Activated naive CD4-positive, alpha-beta T cell treated with anti-CD3 and anti-CD28 coated beads for 36 hours (primary cell): ENCODE data around the gene OSBPL3. TPM values are rescaled to one million over a fixed set of nuclear protein-coding genes. Genes with fewer than 3 reads are reported as not detected.

Experiments
- CTCF ChIA-PET: fragments of 350-600 bp; sonication (Branson Sonifier 250); formaldehyde crosslinking; loops from one replicate; lab custom pipeline; 2021; ENCODE audit warnings: antibody characterized with exemption; lab: Charles Lee
- DNase-seq: peaks from one replicate; pipeline ENCODE4 v3.0.0-alpha.2; 2020
- H3K27ac Mint-ChIP-seq: one replicate; pipeline ENCODE4 v1.8.0; 2021; ENCODE audit warnings: mild to moderate bottlenecking, mixed read lengths
- H3K27me3 Mint-ChIP-seq: one replicate; pipeline ENCODE4 v1.8.0; 2021; ENCODE audit warnings: low read depth, mixed read lengths
- H3K36me3 Mint-ChIP-seq: one replicate; pipeline ENCODE4 v1.8.0; 2021; ENCODE audit warnings: low read depth, mixed read lengths
- H3K4me1 Mint-ChIP-seq: one replicate; pipeline ENCODE4 v1.8.0; 2021; ENCODE audit warnings: low read depth, mixed read lengths
- H3K4me3 Mint-ChIP-seq: one replicate; pipeline ENCODE4 v1.8.0; 2021; ENCODE audit warnings: mild to moderate bottlenecking, moderate library complexity, mixed read lengths
- H3K9me3 Mint-ChIP-seq: one replicate; pipeline ENCODE4 v1.8.0; 2021; ENCODE audit warnings: mixed read lengths
- intact Hi-C: fragments of 100-400 bp; cut with micrococcal nuclease; formaldehyde crosslinking; loops from one replicate; pipeline ENCODE4 v1.15.1; 2023
- total RNA-seq, 2 experiments: library from RNA; stranded (reverse); gene quantifications; one replicate each; pipeline ENCODE4 v1.2.3, GENCODE V29; 2021

Gene OSBPL3
- total RNA-seq, 2 experiments from 2014 or later = 25.1 to 27.9 TPM

GRCh38 chr7:24965831-24966708, 13.9 kb downstream of the OSBPL3 start:
- Mint-ChIP-seq H3K4me1 (peaks cover 77% of the 10 kb centered on the region), H3K27ac (peak overlapping the region; percentile 77), H3K36me3 (no peaks in the 10 kb centered on the region), H3K27me3 (no peaks in the 10 kb centered on the region), H3K4me3 (peak overlapping the region; percentile 17), H3K9me3 (no peaks in the 10 kb centered on the region)
- intact Hi-C loops = loop anchor here (1.0 to 10.0 kb wide), 6 partner anchors 14 to 1591 kb away; partner anchors contain the start of gene PALS2
- CTCF ChIA-PET = interaction anchor here (0.6 to 2.2 kb wide), 6 partner anchors 12 to 1341 kb away, joined by 3 to 13 read pairs (median 4); no protein-coding TSS in a partner anchor
- peak; percentile 68 for DNase-seq

GRCh38 chr7:24964191-24964590, 15.8 kb downstream of the OSBPL3 start:
- H3K4me3 Mint-ChIP-seq = no peak overlapping the region

GRCh38 chr7:24963218-24963617, 16.8 kb downstream of the OSBPL3 start:
- no peaks in the 10 kb centered on the region for H3K36me3 Mint-ChIP-seq
- no peak for DNase-seq
- no peak overlapping the region for H3K4me3 Mint-ChIP-seq
- no peaks in the 10 kb centered on the region for H3K27me3 Mint-ChIP-seq
- CTCF ChIA-PET = interaction anchor here (0.6 to 1.6 kb wide), 3 partner anchors 19 to 178 kb away, joined by 3 to 4 read pairs (median 3); no protein-coding TSS in a partner anchor
- no peaks in the 10 kb centered on the region for H3K9me3 Mint-ChIP-seq
- peaks cover 77% of the 10 kb centered on the region for H3K4me1 Mint-ChIP-seq
- intact Hi-C loops = loop anchor here (10.0 kb wide), 1 partner anchor 1588 kb away; no protein-coding TSS in a partner anchor
- H3K27ac Mint-ChIP-seq = peak overlapping the region; percentile 10

More at GRCh38 chr7:24964191-24964590, 15.8 kb downstream of the OSBPL3 start:
- no peaks in the 10 kb centered on the region for H3K27me3 Mint-ChIP-seq
- no peaks in the 10 kb centered on the region for H3K9me3 Mint-ChIP-seq
- H3K36me3 Mint-ChIP-seq = no peaks in the 10 kb centered on the region
- DNase-seq = no peak
- H3K4me1 Mint-ChIP-seq = peaks cover 74% of the 10 kb centered on the region
- no peak overlapping the region for H3K27ac Mint-ChIP-seq
- CTCF ChIA-PET = interaction anchor here (1.6 kb wide), 1 partner anchor 152 kb away, joined by 4 read pairs; no protein-coding TSS in a partner anchor
- intact Hi-C loops = loop anchor here (10.0 kb wide), 1 partner anchor 1589 kb away; no protein-coding TSS in a partner anchor

- Mint-ChIP-seq H3K9me3 (no peaks in the 10 kb centered on the region), H3K27ac (no peak overlapping the region), H3K27me3 (no peaks in the 10 kb centered on the region), H3K36me3 (no peaks in the 10 kb centered on the region), H3K4me1 (peaks cover 72% of the 10 kb centered on the region), H3K4me3 (no peak overlapping the region)
- CTCF ChIA-PET = interaction anchor here (0.6 to 1.6 kb wide), 3 partner anchors 18 to 179 kb away, joined by 3 to 5 read pairs (median 4); no protein-coding TSS in a partner anchor
- DNase-seq = no peak
- intact Hi-C loops = loop anchor here (10.0 kb wide), 1 partner anchor 1588 kb away; no protein-coding TSS in a partner anchor
Measured at GRCh38 chr7:24962418-24962962, 17.5 kb downstream of the OSBPL3 start.

GRCh38 chr7:24959735-24960485, 20.1 kb downstream of the OSBPL3 start:
- Mint-ChIP-seq H3K9me3 (no peaks in the 10 kb centered on the region), H3K4me1 (peaks cover 61% of the 10 kb centered on the region), H3K27me3 (no peaks in the 10 kb centered on the region), H3K4me3 (no peak overlapping the region), H3K36me3 (no peaks in the 10 kb centered on the region), H3K27ac (no peak overlapping the region)
- intact Hi-C loops = loop anchor here (10.0 kb wide), 1 partner anchor 1585 kb away; no protein-coding TSS in a partner anchor
- DNase-seq = no peak
- CTCF ChIA-PET = interaction anchor here (0.7 to 1.0 kb wide), 2 partner anchors 8 to 147 kb away, joined by 3 to 4 read pairs; no protein-coding TSS in a partner anchor

- CTCF ChIA-PET = no interaction called here
- intact Hi-C loops = no loop called here
- H3K4me3 Mint-ChIP-seq = no peak overlapping the region
- H3K36me3 Mint-ChIP-seq = no peaks in the 10 kb centered on the region
- H3K27ac Mint-ChIP-seq = no peak overlapping the region
- H3K27me3 Mint-ChIP-seq = no peaks in the 10 kb centered on the region
- H3K4me1 Mint-ChIP-seq = peaks cover 52% of the 10 kb centered on the region
- H3K9me3 Mint-ChIP-seq = no peaks in the 10 kb centered on the region
- DNase-seq = no peak
Measured at GRCh38 chr7:24958399-24958798, 21.6 kb downstream of the OSBPL3 start.

GRCh38 chr7:24956021-24956420, 24.0 kb downstream of the OSBPL3 start:
- no peak overlapping the region for H3K27ac Mint-ChIP-seq
- DNase-seq = no peak
- no peaks in the 10 kb centered on the region for H3K27me3 Mint-ChIP-seq
- intact Hi-C loops = no loop called here
- H3K9me3 Mint-ChIP-seq = no peaks in the 10 kb centered on the region
- no peaks in the 10 kb centered on the region for H3K36me3 Mint-ChIP-seq
- no peak overlapping the region for H3K4me3 Mint-ChIP-seq
- peaks cover 45% of the 10 kb centered on the region for H3K4me1 Mint-ChIP-seq
- CTCF ChIA-PET = interaction anchor here (0.6 to 1.1 kb wide), 2 partner anchors 23 to 84 kb away, joined by 3 to 4 read pairs; no protein-coding TSS in a partner anchor

GRCh38 chr7:24955313-24955712, 24.7 kb downstream of the OSBPL3 start:
- intact Hi-C loops = no loop called here
- H3K4me3 Mint-ChIP-seq = no peak overlapping the region
- CTCF ChIA-PET = interaction anchor here (0.6 kb wide), 1 partner anchor 195 kb away, joined by 8 read pairs; no protein-coding TSS in a partner anchor
- H3K27me3 Mint-ChIP-seq = no peaks in the 10 kb centered on the region
- H3K36me3 Mint-ChIP-seq = no peaks in the 10 kb centered on the region
- no peak overlapping the region for H3K27ac Mint-ChIP-seq
- no peak for DNase-seq
- peaks cover 45% of the 10 kb centered on the region for H3K4me1 Mint-ChIP-seq
- no peaks in the 10 kb centered on the region for H3K9me3 Mint-ChIP-seq

- Mint-ChIP-seq H3K4me1 (peaks cover 45% of the 10 kb centered on the region), H3K27me3 (no peaks in the 10 kb centered on the region), H3K9me3 (no peaks in the 10 kb centered on the region), H3K27ac (no peak overlapping the region), H3K4me3 (no peak overlapping the region), H3K36me3 (peaks cover 2% of the 10 kb centered on the region)
- no peak for DNase-seq
- CTCF ChIA-PET = interaction anchor here (1.1 kb wide), 1 partner anchor 8 kb away, joined by 4 read pairs; no protein-coding TSS in a partner anchor
- intact Hi-C loops = loop anchor here (1.0 kb wide), 1 partner anchor 14 kb away; no protein-coding TSS in a partner anchor
Measured at GRCh38 chr7:24952464-24952863, 27.5 kb downstream of the OSBPL3 start.

- CTCF ChIA-PET = interaction anchor here (0.5 to 1.1 kb wide), 4 partner anchors 9 to 1526 kb away, joined by 3 to 4 read pairs (median 4); no protein-coding TSS in a partner anchor
- intact Hi-C loops = no loop called here
- Mint-ChIP-seq H3K36me3 (peaks cover 2% of the 10 kb centered on the region), H3K9me3 (no peaks in the 10 kb centered on the region), H3K4me1 (peaks cover 46% of the 10 kb centered on the region), H3K4me3 (no peak overlapping the region), H3K27ac (no peak overlapping the region), H3K27me3 (no peaks in the 10 kb centered on the region)
- no peak for DNase-seq
Measured at GRCh38 chr7:24951441-24951980, 28.5 kb downstream of the OSBPL3 start.

- CTCF ChIA-PET = no interaction called here
- intact Hi-C loops = no loop called here
- peaks cover 2% of the 10 kb centered on the region for H3K36me3 Mint-ChIP-seq
- DNase-seq = no peak
- H3K27ac Mint-ChIP-seq = no peak overlapping the region
- H3K9me3 Mint-ChIP-seq = no peaks in the 10 kb centered on the region
- peaks cover 36% of the 10 kb centered on the region for H3K4me1 Mint-ChIP-seq
- no peaks in the 10 kb centered on the region for H3K27me3 Mint-ChIP-seq
- H3K4me3 Mint-ChIP-seq = no peak overlapping the region
Measured at GRCh38 chr7:24949884-24950283, 30.1 kb downstream of the OSBPL3 start.
